Tibial artery (tissue), 4 donors: ENCODE results near the gene NMRAL1.
A peak's percentile ranks its signal among the peaks of the same experiment; 100 is the strongest.

Experiments
- DNase-seq, 2 donors: peaks; one replicate each; pipeline ENCODE4 v3.0.0-alpha.2; 2019
- H3K27ac ChIP-seq, 2 donors: fragments of 200-600 bp; sonication (generic) in 1 of 2; 1 replicate in 1 of 2; 2 replicates in 1 of 2; pipeline ENCODE4 v1.5.1; 2018 to 2019; ENCODE audit warnings: mild to moderate bottlenecking in 1 of 2
- H3K27me3 ChIP-seq, 2 donors: fragments of 200-600 bp; sonication (generic) in 1 of 2; one replicate each; pipeline versions ENCODE4 v1.5.1 to v1.6.0; 2016 to 2019
- H3K36me3 ChIP-seq, 3 donors: fragments of 200-600 bp; sonication (generic) in 2 of 3; one replicate each; pipeline ENCODE4 v1.5.1; 2016 to 2019; ENCODE audit warnings: mild to moderate bottlenecking in 2 of 3
- H3K4me1 ChIP-seq, 4 donors: fragments of 200-600 bp; sonication (generic) in 2 of 4; 1 replicate in 3 of 4; 2 replicates in 1 of 4; pipeline ENCODE4 v1.5.1; 2016 to 2019
- H3K4me3 ChIP-seq, 2 donors: fragments of 200-600 bp; sonication (generic) in 1 of 2; 1 replicate in 1 of 2; 2 replicates in 1 of 2; pipeline ENCODE4 v1.5.1; 2018 to 2019; ENCODE audit warnings: mild to moderate bottlenecking in 2 of 2
- H3K9me3 ChIP-seq, 3 donors: fragments of 200-600 bp; sonication (generic) in 1 of 3; one replicate each; pipeline ENCODE4 v1.5.1; 2016 to 2019
- intact Hi-C: fragments of 100-400 bp; cut with DNase I; formaldehyde crosslinking; loops from one replicate; pipeline ENCODE4 v1.15.0; 2023; ENCODE audit warnings: low total_unique reads
- TF ChIP-seq, protein P1 (sequence below), 2 experiments: fragments of 200-600 bp in 1 of 2; fragments of 450-650 bp in 1 of 2; IDR thresholded peaks; one replicate each; pipeline ENCODE4 v1.5.1; 2017 to 2019; ENCODE audit warnings: antibody characterized with exemption in 2 of 2, mild to moderate bottlenecking in 1 of 2, moderate library complexity in 1 of 2

Gene NMRAL1

GRCh38 chr16:4431023-4431422 is 43.4 kb downstream of the NMRAL1 start:
- H3K27ac ChIP-seq = no peak overlapping the region

GRCh38 chr16:4428500-4428899 is 45.9 kb downstream of the NMRAL1 start:
- Histone ChIP-seq H3K9me3 (no peaks in the 10 kb centered on the region), H3K27me3 (no peaks in the 10 kb centered on the region), H3K4me1 (peaks cover 0 to 20% (median 12%) of the 10 kb centered on the region in 4 donors), H3K4me3 (no peak overlapping the region), H3K36me3 (peaks cover 0 to 20% (median 13%) of the 10 kb centered on the region in 3 donors), H3K27ac (no peak overlapping the region)
- TF ChIP-seq, protein P1, sequence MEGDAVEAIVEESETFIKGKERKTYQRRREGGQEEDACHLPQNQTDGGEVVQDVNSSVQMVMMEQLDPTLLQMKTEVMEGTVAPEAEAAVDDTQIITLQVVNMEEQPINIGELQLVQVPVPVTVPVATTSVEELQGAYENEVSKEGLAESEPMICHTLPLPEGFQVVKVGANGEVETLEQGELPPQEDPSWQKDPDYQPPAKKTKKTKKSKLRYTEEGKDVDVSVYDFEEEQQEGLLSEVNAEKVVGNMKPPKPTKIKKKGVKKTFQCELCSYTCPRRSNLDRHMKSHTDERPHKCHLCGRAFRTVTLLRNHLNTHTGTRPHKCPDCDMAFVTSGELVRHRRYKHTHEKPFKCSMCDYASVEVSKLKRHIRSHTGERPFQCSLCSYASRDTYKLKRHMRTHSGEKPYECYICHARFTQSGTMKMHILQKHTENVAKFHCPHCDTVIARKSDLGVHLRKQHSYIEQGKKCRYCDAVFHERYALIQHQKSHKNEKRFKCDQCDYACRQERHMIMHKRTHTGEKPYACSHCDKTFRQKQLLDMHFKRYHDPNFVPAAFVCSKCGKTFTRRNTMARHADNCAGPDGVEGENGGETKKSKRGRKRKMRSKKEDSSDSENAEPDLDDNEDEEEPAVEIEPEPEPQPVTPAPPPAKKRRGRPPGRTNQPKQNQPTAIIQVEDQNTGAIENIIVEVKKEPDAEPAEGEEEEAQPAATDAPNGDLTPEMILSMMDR (IDR thresholded peaks at IDR 0.05) = no peak
- intact Hi-C loops = no loop called here
- no peak for DNase-seq

More at GRCh38 chr16:4431023-4431422, 43.4 kb downstream of the NMRAL1 start:
- Histone ChIP-seq H3K36me3 (peaks cover 4 to 34% (median 24%) of the 10 kb centered on the region in 3 donors), H3K4me1 (peaks cover 0 to 14% (median 10%) of the 10 kb centered on the region in 4 donors), H3K27me3 (no peaks in the 10 kb centered on the region), H3K4me3 (no peak overlapping the region), H3K9me3 (no peaks in the 10 kb centered on the region)
- TF ChIP-seq, protein P1 (IDR thresholded peaks at IDR 0.05) = no peak
- intact Hi-C loops = no loop called here
- DNase-seq = no peak

- DNase-seq = no peak
- H3K4me3 ChIP-seq = peak overlapping the region; percentile 90
- TF ChIP-seq, protein P1 (IDR thresholded peaks at IDR 0.05) = no peak
- no peaks in the 10 kb centered on the region for H3K27me3 ChIP-seq
- H3K9me3 ChIP-seq = no peaks in the 10 kb centered on the region
- peaks cover 0 to 12% (median 6%) of the 10 kb centered on the region in 3 donors for H3K36me3 ChIP-seq
- intact Hi-C loops = no loop called here
- H3K4me1 ChIP-seq = peaks cover 0 to 20% (median 12%) of the 10 kb centered on the region in 4 donors
- peak overlapping the region in 1 of 2 donors; percentile 89 for H3K27ac ChIP-seq
Measured at GRCh38 chr16:4426722-4427372, 47.6 kb downstream of the NMRAL1 start.

- intact Hi-C loops = no loop called here
- DNase-seq = no peak
- TF ChIP-seq, protein P1 (IDR thresholded peaks at IDR 0.05) = no peak
- H3K27me3 ChIP-seq = no peaks in the 10 kb centered on the region
- no peaks in the 10 kb centered on the region for H3K9me3 ChIP-seq
- peak overlapping the region; percentile 89 to 94 for H3K27ac ChIP-seq
- peaks cover 0 to 20% (median 12%) of the 10 kb centered on the region in 4 donors for H3K4me1 ChIP-seq
- peak overlapping the region; percentile 90 for H3K4me3 ChIP-seq
- peaks cover 0 to 5% (median 0%) of the 10 kb centered on the region in 3 donors for H3K36me3 ChIP-seq
Measured at GRCh38 chr16:4426021-4426684, 48.3 kb downstream of the NMRAL1 start.

GRCh38 chr16:4425378-4426020 is 48.9 kb downstream of the NMRAL1 start, which contains the start of gene DNAJA3:
DNAJA3 (plus strand) TSS chr16:4425868; CDS start chr16:4425882, 14 bp downstream.
- peak; percentile 91 to 94 for DNase-seq
- TF ChIP-seq, protein P1 (IDR thresholded peaks at IDR 0.05) = peak in 1 of 2 experiments; percentile 23
- no peaks in the 10 kb centered on the region for H3K36me3 ChIP-seq
- H3K27me3 ChIP-seq = no peaks in the 10 kb centered on the region
- no peaks in the 10 kb centered on the region for H3K9me3 ChIP-seq
- intact Hi-C loops = no loop called here
- H3K4me3 ChIP-seq = peak within 1 kb of the TSS; percentile 90
- H3K27ac ChIP-seq = peak within 1 kb of the TSS; percentile 89 to 94
- H3K4me1 ChIP-seq = peaks cover 0 to 20% (median 12%) of the 10 kb centered on the region in 4 donors
